SKM-1 (cell line): Measurements from ENCODE around the gene LTBP3.
"Not testable (repeated sequence)": the region's sequence is repeated elsewhere in the genome, so short reads cannot be mapped to it uniquely, and the experiment has no call there.

Experiments
- DNase-seq: peaks from one replicate; lab custom pipeline; 2025; ENCODE audit not compliant: unreplicated experiment; lab: John Stamatoyannopoulos, UW

The LTBP3 gene

GRCh38 chr11:65572356-65573051 is 14.3 kb upstream of the LTBP3 start, which contains the start of gene FAM89B:
Gene FAM89B, plus strand, starts transcription at chr11:65572538. Its CDS starts 132 bp downstream, at chr11:65572670.
- peak; percentile 73 for DNase-seq

- DNase-seq, result no peak
Measured at GRCh38 chr11:65571940-65572339, 13.8 kb upstream of the LTBP3 start.

- no peak for DNase-seq
Measured at GRCh38 chr11:65571420-65571819, 13.3 kb upstream of the LTBP3 start.

GRCh38 chr11:65569973-65570918 is 12.1 kb upstream of the LTBP3 start, which contains the start of gene ZNRD2:
Gene ZNRD2, plus strand, starts transcription at chr11:65570477. Its CDS starts 15 bp downstream, at chr11:65570492.
- DNase-seq, result peak; percentile 97

- no peak for DNase-seq
Measured at GRCh38 chr11:65569164-65569972, 11.2 kb upstream of the LTBP3 start.

GRCh38 chr11:65565624-65566453 is 7.7 kb upstream of the LTBP3 start:
- no peak for DNase-seq

- DNase-seq, result not testable (repeated sequence)
Measured at GRCh38 chr11:65564879-65565559, 6.9 kb upstream of the LTBP3 start.

- DNase-seq, result no peak
Measured at GRCh38 chr11:65563601-65564000, 5.4 kb upstream of the LTBP3 start.

- DNase-seq, result no peak
Measured at GRCh38 chr11:65562788-65563187, 4.6 kb upstream of the LTBP3 start.

GRCh38 chr11:65562020-65562419 is 3.9 kb upstream of the LTBP3 start:
- no peak for DNase-seq

- no peak for DNase-seq
Measured at GRCh38 chr11:65560555-65561418, 2.6 kb upstream of the LTBP3 start.

- DNase-seq, result no peak
Measured at GRCh38 chr11:65559951-65560537, 1.9 kb upstream of the LTBP3 start.

- no peak for DNase-seq
Measured at GRCh38 chr11:65559535-65559934, 1.4 kb upstream of the LTBP3 start.

GRCh38 chr11:65558930-65559509 is 861 bp upstream of the LTBP3 start:
- DNase-seq, result no peak

- no peak for DNase-seq
Measured at GRCh38 chr11:65557280-65558001, 718 bp downstream of the LTBP3 start.

GRCh38 chr11:65556470-65557279 is 1.5 kb downstream of the LTBP3 start:
- DNase-seq, result no peak
